Measurements from ENCODE around the gene USP25. TPM values are rescaled to one million over a fixed set of nuclear protein-coding genes. Genes with fewer than 3 reads are reported as not detected.

The USP25 gene
- total and polyA plus RNA-seq, 2 of the 8 experiments (the other 6 are each of a cell fraction or from before 2014, with no cell fraction given): 11.2 to 48.1 TPM

DNA sequence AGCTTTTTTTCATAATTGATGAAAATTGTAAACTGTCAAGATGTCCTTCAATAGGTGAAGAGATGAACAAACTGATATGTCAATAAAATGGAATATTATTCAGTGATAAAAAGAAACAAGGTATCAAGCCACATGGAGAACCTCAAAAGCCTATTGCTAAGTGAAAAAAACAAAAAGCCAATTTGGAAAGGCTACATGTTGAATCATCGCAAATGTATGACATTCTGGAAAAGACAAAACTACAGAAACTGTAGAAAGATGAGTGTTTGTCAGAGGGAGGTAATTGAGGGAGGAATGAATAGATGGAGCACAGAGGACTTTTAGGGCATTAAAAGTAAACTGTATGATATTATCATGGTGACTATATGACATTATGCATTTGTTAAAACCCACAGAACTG lies 34.5 kb upstream of the USP25 start:
- Histone ChIP-seq H3K18ac (ENCODE audit: extremely low read depth, low read length) (no peak overlapping the region), H2BK5ac (ENCODE audit: low read depth, low read length) (no peak overlapping the region), H2BK15ac (ENCODE audit: low read length) (no peak overlapping the region), H3K4me2 (ENCODE audit: insufficient read depth in 1 of 2, low read depth in 2 of 2, low read length in 2 of 2) (no peak overlapping the region), H3K36me3 (ENCODE audit: control insufficient read depth in 2 of 4, insufficient read depth in 4 of 4, low read length in 3 of 4) (no peaks in the 10 kb centered on the region), H3K79me1 (ENCODE audit: low read depth, low read length) (no peaks in the 10 kb centered on the region), H2AFZ (ENCODE audit: low read length) (no peak overlapping the region), H3K27ac (ENCODE audit: low read depth, low read length) (no peak overlapping the region), H2BK12ac (ENCODE audit: low read depth, low read length) (no peak overlapping the region), H4K20me1 (replicated peaks in 1 of 2; ENCODE audit: control insufficient read depth in 1 of 2, insufficient read depth in 2 of 2, low read length in 2 of 2) (no peaks in the 10 kb centered on the region), H4K91ac (replicated peaks; ENCODE audit: insufficient read length, low read length) (no peak overlapping the region), H3K27me3 (replicated peaks in 1 of 4; ENCODE audit: control insufficient read depth in 3 of 4, extremely low read depth in 1 of 4, insufficient read depth in 3 of 4, low read length in 3 of 4) (no peaks in the 10 kb centered on the region), H3K9ac (replicated peaks in 1 of 4; ENCODE audit: extremely low read depth in 1 of 4, low read depth in 3 of 4, low read length in 3 of 4) (no peak overlapping the region), H3K4ac (replicated peaks; ENCODE audit: insufficient read length, low read depth, low read length) (no peak overlapping the region), H2BK120ac (replicated peaks; ENCODE audit: low read depth, low read length) (no peak overlapping the region), H3K79me2 (ENCODE audit: control insufficient read depth in 1 of 2, insufficient read depth in 2 of 2, low read length in 2 of 2) (no peaks in the 10 kb centered on the region), H3K9me3 (ENCODE audit: insufficient read depth in 2 of 2, low read depth in 1 of 2, low read length in 1 of 2) (no peaks in the 10 kb centered on the region), H3K23me2 (ENCODE audit: low read depth, low read length) (no peaks in the 10 kb centered on the region), H2BK20ac (ENCODE audit: low read length) (no peak overlapping the region), H3K14ac (ENCODE audit: insufficient read length) (no peak overlapping the region), H4K5ac (ENCODE audit: insufficient read length, low read depth, low read length) (no peak overlapping the region), H3K4me3 (ENCODE audit: extremely low read depth in 1 of 4, insufficient read depth in 2 of 4, low read depth in 3 of 4, low read length in 4 of 4) (no peak overlapping the region), H4K8ac (ENCODE audit: extremely low read depth, insufficient read depth, low read length) (no peak overlapping the region), H3K4me1 (replicated peaks in 1 of 4; ENCODE audit: control insufficient read depth in 3 of 4, insufficient read depth in 4 of 4, low read length in 3 of 4) (no peaks in the 10 kb centered on the region), H2AK5ac (ENCODE audit: low read depth, low read length) (no peak overlapping the region), H3K23ac (ENCODE audit: insufficient read length) (no peak overlapping the region), H3K56ac (replicated peaks; ENCODE audit: insufficient read length, low read depth, low read length) (no peak overlapping the region)
- WGBS, 2 experiments (ENCODE audit: extremely low coverage in 1 of 2, insufficient coverage in 1 of 2, insufficient read length in 1 of 2, insufficient replicate concordance in 2 of 2, low coverage in 1 of 2, low lambda C conversion rate in 2 of 2, missing lambda C conversion rate in 1 of 2): 90% methylated on average over 1 of the region's 1 CpG; no CpG with 5 or more reads in 1 of the 2 experiments
- FAIRE-seq (no peak), DNase-seq (ENCODE audit: low read depth in 1 of 2, low spot score in 2 of 2) (no peak)
- ChIA-PET CTCF (ENCODE audit: partially characterized antibody) (no interaction called here), POLR2A (ENCODE audit: partially characterized antibody) (no interaction called here)
- TF ChIP-seq RNF2 (IDR thresholded peaks at IDR 0.05; ENCODE audit: borderline replicate concordance, low read depth, low read length, missing control alignments, poor library complexity, severe bottlenecking) (no peak), POLR2A (IDR thresholded peaks at IDR 0.05; ENCODE audit: control extremely low read depth in 1 of 2, low read depth in 2 of 2, low read length in 2 of 2) (no peak), SIX5 (IDR thresholded peaks at IDR 0.05; ENCODE audit: low read depth, low read length) (no peak), TEAD4 (IDR thresholded peaks at IDR 0.05; ENCODE audit: low read depth, low read length) (no peak), ZNF274 (IDR thresholded peaks at IDR 0.05; ENCODE audit: borderline replicate concordance, extremely low read depth, low read length) (no peak), SP4 (IDR thresholded peaks at IDR 0.05; ENCODE audit: low read length) (no peak), KDM5A (IDR thresholded peaks at IDR 0.05; ENCODE audit: low read length) (no peak), CHD1 (IDR thresholded peaks at IDR 0.05; ENCODE audit: low read depth, low read length) (no peak)

All from H1 (cell line).